SK-N-MC (cell line): ENCODE data around the gene DEAF1.

Source experiments
- DNase-seq: peaks from one replicate; pipeline ENCODE4 v3.0.0-alpha.2; 2011; ENCODE audit warnings: low read depth, low spot score
- H3K27ac ChIP-seq: fragments of 200-600 bp; sonication (generic); 2 replicates; pipeline ENCODE4 v1.5.1; 2016; ENCODE audit warnings: mixed run types
- H3K36me3 ChIP-seq: fragments of 200-600 bp; sonication (generic); 2 replicates; pipeline ENCODE4 v1.6.1; 2017; ENCODE audit warnings: antibody characterized with exemption, low read length, mixed read lengths; ENCODE audit not compliant: insufficient read depth
- H3K4me3 ChIP-seq: fragments of 200-600 bp; sonication (generic); 2 replicates; pipeline ENCODE4 v1.5.1; 2016
- H3K9ac ChIP-seq: fragments of 200-600 bp; sonication (generic); 2 replicates; pipeline ENCODE4 v1.8.0; 2017; ENCODE audit warnings: mixed run types, mixed read lengths; ENCODE audit not compliant: insufficient read length
- H3K9me3 ChIP-seq: fragments of 200-600 bp; sonication (generic); 2 replicates; pipeline ENCODE4 v1.6.1; 2017; ENCODE audit warnings: low read depth, mild to moderate bottlenecking, antibody characterized with exemption, low read length, moderate library complexity, mixed read lengths
- EZH2 ChIP-seq: fragments of 200-600 bp; sonication (generic); IDR thresholded peaks from one replicate; pipeline ENCODE4 v1.6.1; 2017; ENCODE audit warnings: antibody characterized with exemption
- FOXP2 ChIP-seq: optimal IDR thresholded peaks from 2 replicates; pipeline ENCODE3; 2011; ENCODE audit warnings: mild to moderate bottlenecking, moderate library complexity; ENCODE audit not compliant: insufficient read depth; ENCODE audit errors: extremely low read length, control extremely low read depth
- POLR2AphosphoS5 ChIP-seq: IDR thresholded peaks from 2 replicates; pipeline ENCODE4 v1.6.1; 2012; ENCODE audit warnings: mild to moderate bottlenecking, low read depth, low read length, borderline replicate concordance

The DEAF1 gene

DNA sequence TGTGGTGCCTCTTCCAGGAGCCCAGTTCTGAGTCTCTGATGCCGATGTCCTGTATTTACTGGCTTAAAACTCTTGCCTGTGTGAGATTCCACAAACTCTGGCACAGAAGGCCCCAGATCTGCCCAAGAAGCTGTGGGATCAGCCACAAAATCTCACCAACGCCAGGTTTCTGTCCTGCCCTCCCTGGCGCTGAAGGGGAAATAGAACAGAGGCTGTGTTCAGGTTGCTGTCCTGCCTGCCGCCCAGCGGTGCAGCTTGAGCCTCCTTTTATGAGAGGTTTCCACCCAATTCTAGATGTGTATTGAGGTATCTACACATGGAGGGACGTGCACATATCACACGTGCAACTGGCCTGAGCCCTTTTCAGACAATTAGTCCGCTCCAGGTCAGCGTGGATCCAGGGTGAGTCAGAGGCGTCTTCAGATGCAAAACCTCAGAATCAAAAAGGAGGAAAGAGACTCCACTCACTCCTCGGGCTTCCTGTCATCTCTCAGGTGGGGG is 2.8 kb upstream of the DEAF1 start:
- H3K36me3 ChIP-seq: no peaks in the 10 kb centered on the region
- no peaks in the 10 kb centered on the region for H3K9me3 ChIP-seq
- H3K27ac ChIP-seq: peak overlapping the region; percentile 43
- peak overlapping the region; percentile 8 for H3K9ac ChIP-seq
- no peak overlapping the region for H3K4me3 ChIP-seq
- TF ChIP-seq EZH2: no peak
- TF ChIP-seq POLR2AphosphoS5: no peak
- TF ChIP-seq FOXP2: no peak
- DNase-seq: no peak

DNA sequence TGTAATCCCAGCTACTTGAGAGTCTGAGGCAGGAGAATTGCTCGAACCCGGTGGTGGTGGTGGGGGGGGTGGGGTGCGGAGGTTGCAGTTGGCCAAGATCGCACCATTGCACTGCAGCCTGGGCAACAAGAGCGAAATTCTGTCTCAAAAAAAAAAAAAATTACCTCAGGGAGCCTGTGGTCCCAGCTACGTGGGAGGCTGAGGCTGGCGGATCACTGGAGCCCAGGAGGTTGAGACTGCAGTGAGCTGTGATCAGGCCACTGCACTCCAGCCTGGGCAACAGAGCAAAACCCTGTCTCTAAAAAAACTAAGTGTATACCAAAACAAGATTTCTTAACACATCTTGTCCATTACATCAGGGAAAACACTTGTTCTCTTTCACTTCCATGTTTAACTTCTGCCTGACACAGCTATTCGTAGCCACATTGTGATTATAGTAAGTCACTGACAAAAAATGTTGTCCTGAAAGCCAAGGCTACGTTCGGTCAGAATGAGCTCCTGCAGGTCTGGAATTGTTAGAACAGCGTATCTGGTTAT is 2.0 kb upstream of the DEAF1 start:
- Histone ChIP-seq H3K27ac (peak overlapping the region; percentile 43), H3K36me3 (no peaks in the 10 kb centered on the region), H3K9ac (peak overlapping the region; percentile 8), H3K4me3 (peak overlapping the region; percentile 97), H3K9me3 (no peaks in the 10 kb centered on the region)
- TF ChIP-seq FOXP2: no peak
- no peak for TF ChIP-seq EZH2
- no peak for TF ChIP-seq POLR2AphosphoS5
- no peak for DNase-seq

DNA sequence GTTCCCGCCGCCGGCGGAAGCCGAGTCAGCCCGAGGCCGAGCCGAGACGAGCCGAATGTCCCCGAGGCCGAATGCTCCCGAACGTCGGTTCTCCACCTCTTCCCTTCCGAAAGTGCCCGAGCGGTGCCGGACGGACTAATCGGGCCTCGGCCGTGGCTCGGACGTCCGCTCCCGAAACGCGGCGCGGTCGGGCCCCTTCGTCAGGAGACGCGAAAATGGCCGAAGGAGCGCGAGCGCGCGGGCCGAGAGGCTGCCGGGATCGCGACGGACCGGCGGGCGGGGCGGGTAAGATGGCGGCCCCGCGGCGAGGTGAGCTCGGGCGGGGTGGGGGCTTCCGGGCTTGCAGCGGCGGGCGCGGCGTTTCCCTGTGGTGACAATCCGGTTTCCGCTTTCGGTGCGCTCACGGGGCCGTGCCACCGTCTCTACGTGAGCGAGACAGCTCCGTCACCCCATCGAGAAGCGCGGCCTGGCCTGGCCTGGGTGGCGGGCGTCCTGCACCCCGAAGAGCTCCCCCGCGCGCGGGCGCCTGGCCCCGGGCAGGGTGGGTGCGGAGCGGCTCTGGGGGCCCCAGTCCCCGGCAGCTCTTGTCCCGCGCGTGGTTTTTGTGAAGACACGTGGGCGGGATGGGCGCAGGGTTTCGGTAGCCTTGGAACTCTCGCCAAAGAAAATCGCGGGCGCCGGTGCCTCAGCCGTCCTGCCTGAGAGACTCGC is 671 bp upstream of the DEAF1 start, which contains the start of gene TMEM80:
TMEM80 (plus strand) TSS at position 279 of the 711 bp plus-strand sequence; CDS start at position 291, 12 bp downstream.
- TF ChIP-seq POLR2AphosphoS5: peak; percentile 81
- no peak for TF ChIP-seq EZH2
- TF ChIP-seq FOXP2: peak; percentile 28
- peak within 1 kb of the TSS; percentile 97 for H3K4me3 ChIP-seq
- H3K27ac ChIP-seq: peak within 1 kb of the TSS; percentile 100
- DNase-seq: peak; percentile 70
- H3K9me3 ChIP-seq: no peaks in the 10 kb centered on the region
- H3K9ac ChIP-seq: peak within 1 kb of the TSS; percentile 100
- H3K36me3 ChIP-seq: no peaks in the 10 kb centered on the region; the same call in 1 of the 2 replicates

DNA sequence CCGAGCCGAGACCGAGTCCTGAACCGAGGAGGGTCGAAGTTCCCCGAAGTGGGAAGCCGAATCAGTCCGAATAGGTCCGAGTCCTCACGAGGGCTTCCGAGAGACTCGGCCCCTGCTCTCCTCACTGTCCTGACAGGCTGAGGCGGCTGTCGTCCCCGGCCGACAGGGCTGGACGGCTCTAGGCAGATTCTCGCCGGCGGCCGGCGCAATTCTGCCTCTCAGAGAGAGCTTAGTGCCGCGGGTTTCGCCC is 191 bp upstream of the DEAF1 start:
- peak overlapping the region; percentile 97 for H3K4me3 ChIP-seq
- DNase-seq: no peak
- TF ChIP-seq FOXP2: no peak
- TF ChIP-seq EZH2: no peak
- TF ChIP-seq POLR2AphosphoS5: no peak
- H3K36me3 ChIP-seq: no peaks in the 10 kb centered on the region; the same call in 1 of the 2 replicates
- H3K9ac ChIP-seq: peak overlapping the region; percentile 100
- H3K27ac ChIP-seq: peak overlapping the region; percentile 100
- no peaks in the 10 kb centered on the region for H3K9me3 ChIP-seq

DNA sequence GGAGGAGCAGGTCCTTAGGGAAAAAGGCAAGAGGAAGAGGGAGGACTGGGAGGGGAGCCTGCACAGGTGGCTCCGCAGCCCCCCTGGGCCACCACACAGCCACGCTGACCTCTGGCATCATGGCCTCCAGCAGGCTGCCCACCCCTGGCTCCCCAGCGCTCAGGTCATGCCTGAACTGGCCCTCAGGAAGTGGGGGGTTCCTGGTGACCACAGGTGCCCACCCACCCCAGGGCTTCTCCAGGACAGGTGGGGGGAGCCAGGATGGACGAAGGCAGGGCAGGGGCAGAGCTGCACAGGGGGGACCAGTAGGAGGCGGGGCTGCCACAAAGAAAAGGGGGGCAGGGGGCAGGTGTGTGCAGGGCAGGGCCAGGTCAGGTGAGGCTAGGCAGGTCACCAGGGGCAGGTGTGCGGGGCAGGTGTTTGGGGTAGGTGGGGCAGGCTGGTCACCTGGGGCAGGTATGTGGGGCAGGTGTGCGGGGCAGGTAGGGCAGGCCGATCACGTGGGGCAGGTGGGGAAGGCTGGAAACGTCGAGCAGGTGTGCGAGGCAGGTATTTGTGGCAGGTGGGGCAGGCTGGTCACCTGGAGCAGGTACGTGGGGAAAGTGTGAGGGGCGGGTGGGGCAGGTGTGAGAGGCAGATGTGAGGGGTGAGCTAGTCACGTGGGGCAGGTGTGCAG is 997 bp downstream of the DEAF1 start:
- no peaks in the 10 kb centered on the region for H3K9me3 ChIP-seq
- no peak for DNase-seq
- peak overlapping the region; percentile 97 for H3K4me3 ChIP-seq
- peak overlapping the region; percentile 51 for H3K9ac ChIP-seq
- H3K36me3 ChIP-seq: peaks cover 5% of the 10 kb centered on the region
- no peak for TF ChIP-seq EZH2
- no peak for TF ChIP-seq POLR2AphosphoS5
- TF ChIP-seq FOXP2: no peak
- peak overlapping the region; percentile 48 for H3K27ac ChIP-seq

DNA sequence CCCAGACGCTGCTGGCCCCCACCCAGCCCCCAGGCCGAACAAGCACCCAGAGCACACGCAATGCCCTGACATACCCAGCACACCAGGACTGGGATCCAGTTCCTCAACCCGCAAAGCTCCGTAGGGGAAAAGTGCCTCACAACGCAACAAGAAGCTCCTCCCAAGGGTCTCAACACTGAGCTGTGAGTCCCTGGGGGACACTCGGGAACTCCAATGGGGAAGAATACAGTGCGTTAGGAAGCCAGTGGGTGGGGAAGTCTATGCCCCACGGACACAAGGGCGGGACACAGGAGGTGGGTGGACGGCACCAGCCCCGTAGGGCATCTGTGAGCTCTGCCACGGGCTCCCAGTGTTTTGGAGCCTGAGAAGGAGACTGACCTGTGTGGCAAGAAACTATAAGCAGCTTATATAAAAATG is 1.6 kb downstream of the DEAF1 start:
- Histone ChIP-seq H3K4me3 (peak overlapping the region; percentile 97), H3K9me3 (no peaks in the 10 kb centered on the region), H3K27ac (peak overlapping the region; percentile 48), H3K36me3 (peaks cover 11% of the 10 kb centered on the region), H3K9ac (peak overlapping the region; percentile 51)
- no peak for DNase-seq
- TF ChIP-seq EZH2 (no peak), POLR2AphosphoS5 (no peak), FOXP2 (no peak)

DNA sequence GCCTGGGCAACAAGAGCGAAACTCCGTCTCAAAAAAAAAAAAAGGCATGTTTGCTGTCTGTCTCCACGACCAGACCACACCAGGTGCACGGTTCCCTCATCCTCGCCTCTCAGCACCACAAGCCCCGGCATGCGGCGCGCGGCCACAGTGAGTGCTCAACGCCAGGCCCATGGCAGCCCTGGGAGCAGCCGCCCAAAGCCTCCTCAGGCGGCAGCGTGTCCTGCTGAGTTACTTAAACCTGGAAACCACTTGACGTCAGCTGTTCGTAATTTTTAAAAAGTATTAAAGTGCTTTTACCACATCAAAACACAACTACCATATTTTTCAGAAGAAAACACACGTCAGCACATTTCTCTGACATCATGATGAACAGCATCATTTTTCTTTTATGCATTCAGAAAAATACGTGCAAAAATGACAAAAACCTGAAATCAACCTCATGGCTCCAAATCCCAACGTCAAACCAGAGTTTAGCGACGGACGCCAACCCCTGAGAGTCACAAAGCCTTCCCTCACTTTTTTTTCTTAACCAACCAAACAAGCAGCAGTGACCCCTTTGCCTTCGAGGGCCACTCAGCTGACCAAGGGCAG is 2.1 kb downstream of the DEAF1 start:
- H3K27ac ChIP-seq: peak overlapping the region; percentile 48
- no peak for DNase-seq
- TF ChIP-seq FOXP2: no peak
- TF ChIP-seq EZH2: no peak
- no peak for TF ChIP-seq POLR2AphosphoS5
- H3K4me3 ChIP-seq: peak overlapping the region; percentile 97
- H3K36me3 ChIP-seq: peaks cover 16% of the 10 kb centered on the region
- peak overlapping the region; percentile 51 for H3K9ac ChIP-seq
- no peaks in the 10 kb centered on the region for H3K9me3 ChIP-seq

DNA sequence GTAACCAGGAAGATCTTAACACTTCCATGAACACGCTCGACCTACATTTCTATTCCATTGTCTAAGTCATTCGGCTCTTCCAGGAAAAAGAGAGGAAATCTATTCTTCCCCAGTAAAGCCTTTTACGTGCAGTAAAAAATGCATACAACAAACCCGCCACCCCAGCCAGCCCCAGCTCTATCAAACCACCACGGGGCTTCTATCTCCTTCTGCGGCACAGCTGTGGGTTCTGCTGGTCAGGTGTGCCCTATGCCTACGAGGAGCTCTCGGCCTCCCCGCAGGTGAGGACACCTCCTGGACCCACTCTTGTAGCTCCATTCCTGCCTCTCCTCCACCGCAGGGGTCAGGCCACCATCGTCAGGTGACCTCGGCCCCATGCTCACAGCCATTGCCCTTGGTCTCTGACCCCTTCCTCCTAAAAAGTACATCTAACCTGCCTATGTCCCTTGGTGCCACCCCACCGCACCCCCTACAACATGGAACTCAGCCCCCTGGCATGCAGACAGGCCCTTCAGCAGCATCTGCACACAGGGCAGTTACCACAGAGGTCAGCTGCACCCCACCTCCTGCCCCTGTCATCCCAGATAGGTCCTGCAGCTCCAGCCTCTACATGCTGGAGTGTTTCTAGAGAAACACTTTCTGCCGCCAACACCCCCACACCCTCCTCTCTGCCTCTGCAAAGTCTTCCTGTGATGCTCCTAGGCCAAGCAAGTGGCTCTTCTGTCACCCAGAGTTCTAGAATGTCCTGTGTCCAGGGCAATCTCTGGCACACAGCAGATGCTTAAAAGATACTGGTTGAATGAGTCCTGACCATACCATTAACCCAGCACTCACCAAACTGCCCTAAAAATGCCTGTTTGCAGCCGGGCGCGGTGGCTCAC is 3.1 kb downstream of the DEAF1 start:
- no peak overlapping the region for H3K27ac ChIP-seq
- H3K4me3 ChIP-seq: no peak overlapping the region
- no peaks in the 10 kb centered on the region for H3K9me3 ChIP-seq
- no peak overlapping the region for H3K9ac ChIP-seq
- no peak for DNase-seq
- H3K36me3 ChIP-seq: peaks cover 25% of the 10 kb centered on the region
- TF ChIP-seq EZH2 (no peak), FOXP2 (no peak), POLR2AphosphoS5 (no peak)
